ENCODE data around the gene DIS3L. TPM values are rescaled to one million over a fixed set of nuclear protein-coding genes. Genes with fewer than 3 reads are reported as not detected.
A peak's percentile ranks its signal among the peaks of the same experiment; 100 is the strongest.
"Not testable (repeated sequence)": the region's sequence is repeated elsewhere in the genome, so short reads cannot be mapped to it uniquely, and the experiment has no call there.

Gene DIS3L
- polyA plus RNA-seq, 3 donors from 2014 or later: 27.6 to 38.2 (median 27.8) TPM

- not testable (repeated sequence) for H3K36me3 Mint-ChIP-seq; H3K27ac Mint-ChIP-seq; H3K4me1 Mint-ChIP-seq; H3K27me3 Mint-ChIP-seq (ENCODE audit: low read depth in 3 of 3); DNase-seq; H3K9me3 Mint-ChIP-seq; H3K4me3 Mint-ChIP-seq
These were observed 68.5 kb downstream of the DIS3L start for GRCh38 chr15:66361745-66362460.

- H3K9me3 Mint-ChIP-seq: no peaks in the 10 kb centered on the region
- no peak overlapping the region for H3K4me3 Mint-ChIP-seq
- no peak overlapping the region for H3K27ac Mint-ChIP-seq
- no peak for DNase-seq
- H3K27me3 Mint-ChIP-seq (ENCODE audit: low read depth in 3 of 3): peaks cover 0 to 3% (median 2%) of the 10 kb centered on the region in 3 donors
- H3K36me3 Mint-ChIP-seq: no peaks in the 10 kb centered on the region
- H3K4me1 Mint-ChIP-seq: no peaks in the 10 kb centered on the region
These were observed 69.4 kb downstream of the DIS3L start for GRCh38 chr15:66362776-66363175.

- DNase-seq: no peak
- peaks cover 7 to 8% of the 10 kb centered on the region in 2 donors for H3K4me1 Mint-ChIP-seq
- H3K27ac Mint-ChIP-seq: no peak overlapping the region
- H3K9me3 Mint-ChIP-seq: no peaks in the 10 kb centered on the region
- H3K4me3 Mint-ChIP-seq: no peak overlapping the region
- H3K36me3 Mint-ChIP-seq: no peaks in the 10 kb centered on the region
- peaks cover 0 to 3% (median 2%) of the 10 kb centered on the region in 3 donors for H3K27me3 Mint-ChIP-seq (ENCODE audit: low read depth in 3 of 3)
These were observed 71.7 kb downstream of the DIS3L start for GRCh38 chr15:66364944-66365528.

- peak overlapping the region; percentile 78 to 87 (median 83) for H3K4me3 Mint-ChIP-seq
- H3K4me1 Mint-ChIP-seq: peaks cover 15 to 18% of the 10 kb centered on the region in 2 donors
- H3K27ac Mint-ChIP-seq: peak overlapping the region; percentile 73 to 88 (median 86)
- peak in 1 of 3 donors; percentile 21 for DNase-seq
- peaks cover 0 to 2% (median 2%) of the 10 kb centered on the region in 3 donors for H3K27me3 Mint-ChIP-seq (ENCODE audit: low read depth in 3 of 3)
- H3K9me3 Mint-ChIP-seq: no peaks in the 10 kb centered on the region
- H3K36me3 Mint-ChIP-seq: peaks cover 0 to 3% (median 0%) of the 10 kb centered on the region in 3 donors
These were observed 76.6 kb downstream of the DIS3L start for GRCh38 chr15:66369773-66370651.

GRCh38 chr15:66374179-66374578 lies 80.8 kb downstream of the DIS3L start:
- Mint-ChIP-seq H3K27me3 (ENCODE audit: low read depth in 3 of 3) (peaks cover 0 to 5% (median 2%) of the 10 kb centered on the region in 3 donors), H3K9me3 (no peaks in the 10 kb centered on the region)

GRCh38 chr15:66378814-66379430 lies 85.6 kb downstream of the DIS3L start:
- Mint-ChIP-seq H3K27ac (no peak overlapping the region), H3K27me3 (ENCODE audit: low read depth in 3 of 3) (peaks cover 0 to 5% (median 2%) of the 10 kb centered on the region in 3 donors), H3K9me3 (no peaks in the 10 kb centered on the region), H3K36me3 (peaks cover 0 to 4% (median 0%) of the 10 kb centered on the region in 3 donors), H3K4me1 (no peaks in the 10 kb centered on the region), H3K4me3 (no peak overlapping the region)
- no peak for DNase-seq

More at GRCh38 chr15:66374179-66374578, 80.8 kb downstream of the DIS3L start:
- no peak overlapping the region for H3K4me3 Mint-ChIP-seq
- DNase-seq: no peak
- peaks cover 0 to 4% (median 0%) of the 10 kb centered on the region in 3 donors for H3K36me3 Mint-ChIP-seq
- H3K27ac Mint-ChIP-seq: no peak overlapping the region
- H3K4me1 Mint-ChIP-seq: peaks cover 15 to 18% of the 10 kb centered on the region in 2 donors

- not testable (repeated sequence) for H3K27me3 Mint-ChIP-seq (ENCODE audit: low read depth in 3 of 3); H3K36me3 Mint-ChIP-seq; H3K9me3 Mint-ChIP-seq; H3K4me1 Mint-ChIP-seq; H3K27ac Mint-ChIP-seq; DNase-seq; H3K4me3 Mint-ChIP-seq
These were observed 88.0 kb downstream of the DIS3L start for GRCh38 chr15:66381376-66381775.

Other genes starting within 250 kb of the DIS3L start
- not detected for gene MEGF11, start 39.8 kb upstream of the DIS3L start, polyA plus RNA-seq
- gene TIPIN, start 63.1 kb downstream of the DIS3L start, polyA plus RNA-seq: 10 to 100 TPM in 1 of 3 donors, 1 to 10 TPM in 2; 4.0 to 10.2 (median 7.2) TPM
- gene MAP2K1, start 93.3 kb downstream of the DIS3L start, polyA plus RNA-seq: 10 to 100 TPM; 30.7 to 58.3 (median 48.9) TPM
- gene SNAPC5, start 204.2 kb downstream of the DIS3L start, polyA plus RNA-seq: 10 to 100 TPM; 48.9 to 88.4 (median 49.8) TPM
- gene RPL4, start 211.3 kb downstream of the DIS3L start, polyA plus RNA-seq: 100 to 1,000 TPM; 391 to 659 (median 556) TPM
- gene ZWILCH, start 211.8 kb downstream of the DIS3L start, polyA plus RNA-seq: 10 to 100 TPM in 2 of 3 donors, 1 to 10 TPM in 1; 9.2 to 16.6 (median 12.5) TPM